Measurements from ENCODE around the gene ZNF235. TPM values are rescaled to one million over a fixed set of nuclear protein-coding genes. Genes with fewer than 3 reads are reported as not detected.
"Not testable (repeated sequence)": the region's sequence is repeated elsewhere in the genome, so short reads cannot be mapped to it uniquely, and the experiment has no call there.

The ZNF235 gene
- total and polyA plus RNA-seq, 2 of the 8 experiments (the other 6 are each of a cell fraction or from before 2014, with no cell fraction given) = 2.0 to 5.3 TPM

DNA sequence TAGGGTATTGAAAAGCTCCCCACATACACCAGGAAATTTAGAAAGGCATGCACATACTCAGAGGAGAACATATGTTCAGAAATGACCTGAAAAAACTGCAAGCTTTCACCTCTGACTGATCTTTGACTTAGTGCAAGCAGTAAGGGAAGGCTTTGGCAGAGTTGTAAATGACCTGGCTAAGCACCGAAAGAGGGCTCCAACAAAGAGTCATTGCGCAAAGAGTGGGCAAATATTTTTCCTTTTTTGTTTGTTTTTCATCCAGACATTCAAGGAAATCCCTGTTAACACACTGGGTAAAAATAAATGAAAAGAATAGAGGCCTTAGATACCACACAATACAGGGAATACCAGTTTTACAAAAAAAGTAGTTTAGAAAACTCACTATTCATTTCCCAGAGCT, 50.3 kb downstream of the ZNF235 start (continued):
- TF ChIP-seq HDAC2 (IDR thresholded peaks at IDR 0.05; ENCODE audit: borderline replicate concordance in 1 of 2, low read depth in 2 of 2, low read length in 2 of 2) (no peak), SIRT6 (IDR thresholded peaks at IDR 0.05; ENCODE audit: low read length) (no peak)

DNA sequence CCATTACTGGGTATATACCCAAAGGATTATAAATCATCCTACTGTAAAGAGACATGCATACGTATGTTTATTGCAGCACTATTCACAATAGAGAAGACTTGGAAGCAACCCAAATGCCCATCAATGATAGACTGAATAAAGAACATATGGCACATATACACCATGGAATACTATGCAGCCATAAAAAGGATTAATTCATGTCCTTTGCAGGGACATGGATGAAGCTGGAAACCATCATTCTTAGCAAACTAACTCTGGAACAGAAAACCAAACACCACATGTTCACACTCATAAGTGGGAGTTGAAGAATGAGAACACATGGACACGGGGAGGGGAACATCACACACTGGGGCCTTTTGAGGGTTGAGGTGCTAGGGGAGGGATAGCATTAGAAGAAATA, 51.4 kb downstream of the ZNF235 start:
- H3K36me3 ChIP-seq (ENCODE audit: control insufficient read depth in 2 of 4, insufficient read depth in 4 of 4, low read length in 3 of 4); H3K79me1 ChIP-seq (ENCODE audit: low read depth, low read length); H2BK12ac ChIP-seq (ENCODE audit: low read depth, low read length); H3K23ac ChIP-seq (ENCODE audit: insufficient read length); H3K4me1 ChIP-seq (replicated peaks in 1 of 4; ENCODE audit: control insufficient read depth in 3 of 4, insufficient read depth in 4 of 4, low read length in 3 of 4); FAIRE-seq; H2BK20ac ChIP-seq (ENCODE audit: low read length); H3K4me3 ChIP-seq (ENCODE audit: extremely low read depth in 1 of 4, insufficient read depth in 2 of 4, low read depth in 3 of 4, low read length in 4 of 4); H3K23me2 ChIP-seq (ENCODE audit: low read depth, low read length); H2AK5ac ChIP-seq (ENCODE audit: low read depth, low read length); H3K56ac ChIP-seq (replicated peaks; ENCODE audit: insufficient read length, low read depth, low read length); H4K5ac ChIP-seq (ENCODE audit: insufficient read length, low read depth, low read length); H4K20me1 ChIP-seq (replicated peaks in 1 of 2; ENCODE audit: control insufficient read depth in 1 of 2, insufficient read depth in 2 of 2, low read length in 2 of 2); H3K27ac ChIP-seq (ENCODE audit: low read depth, low read length); H3K14ac ChIP-seq (ENCODE audit: insufficient read length); H4K91ac ChIP-seq (replicated peaks; ENCODE audit: insufficient read length, low read length); H2BK120ac ChIP-seq (replicated peaks; ENCODE audit: low read depth, low read length); DNase-seq (ENCODE audit: low read depth in 1 of 2, low spot score in 2 of 2); H3K4me2 ChIP-seq (ENCODE audit: insufficient read depth in 1 of 2, low read depth in 2 of 2, low read length in 2 of 2); H2BK5ac ChIP-seq (ENCODE audit: low read depth, low read length); H3K18ac ChIP-seq (ENCODE audit: extremely low read depth, low read length); H2AFZ ChIP-seq (ENCODE audit: low read length); H3K79me2 ChIP-seq (ENCODE audit: control insufficient read depth in 1 of 2, insufficient read depth in 2 of 2, low read length in 2 of 2); H3K4ac ChIP-seq (replicated peaks; ENCODE audit: insufficient read length, low read depth, low read length); H3K27me3 ChIP-seq (replicated peaks in 1 of 4; ENCODE audit: control insufficient read depth in 3 of 4, extremely low read depth in 1 of 4, insufficient read depth in 3 of 4, low read length in 3 of 4); POLR2A ChIA-PET (ENCODE audit: partially characterized antibody); H2BK15ac ChIP-seq (ENCODE audit: low read length); H3K9ac ChIP-seq (replicated peaks in 1 of 4; ENCODE audit: extremely low read depth in 1 of 4, low read depth in 3 of 4, low read length in 3 of 4); H4K8ac ChIP-seq (ENCODE audit: extremely low read depth, insufficient read depth, low read length): not testable (repeated sequence)
- WGBS, 2 experiments (ENCODE audit: extremely low coverage in 1 of 2, insufficient coverage in 1 of 2, insufficient read length in 1 of 2, insufficient replicate concordance in 2 of 2, low coverage in 1 of 2, low lambda C conversion rate in 2 of 2, missing lambda C conversion rate in 1 of 2) = 89% methylated on average over 2 of the region's 2 CpGs; no CpG with 5 or more reads in 1 of the 2 experiments
- CTCF ChIA-PET (ENCODE audit: partially characterized antibody) = interaction anchor here (0.6 kb wide), 1 partner anchor 643 kb away, joined by 4 read pairs; no protein-coding TSS in a partner anchor
- H3K9me3 ChIP-seq (ENCODE audit: insufficient read depth in 2 of 2, low read depth in 1 of 2, low read length in 1 of 2) = peaks cover 31 to 41% of the 10 kb centered on the region in 2 experiments
